ENCODE results near the gene TMPRSS6.

The TMPRSS6 gene

DNA sequence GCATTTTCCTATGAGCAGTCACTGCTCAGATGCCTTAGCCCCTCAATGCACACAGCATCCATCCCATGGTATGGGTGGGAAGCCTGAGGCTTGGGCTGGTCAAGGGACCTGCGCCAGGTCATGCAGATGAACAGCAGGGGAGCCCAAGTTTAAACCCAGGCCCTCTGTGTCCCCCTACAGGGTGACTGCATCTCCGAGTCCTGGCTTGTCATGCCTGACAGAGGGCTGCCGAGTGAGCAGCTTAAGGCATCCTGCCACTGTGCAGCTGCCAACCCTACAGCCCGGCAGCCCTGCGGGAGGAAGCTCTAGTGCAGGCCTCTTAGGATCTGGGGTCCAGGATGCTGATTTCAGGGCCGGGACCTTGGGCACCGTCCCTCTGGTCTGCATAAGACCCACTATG lies 30.2 kb upstream of the TMPRSS6 start:
- DNase-seq, result no peak

DNA sequence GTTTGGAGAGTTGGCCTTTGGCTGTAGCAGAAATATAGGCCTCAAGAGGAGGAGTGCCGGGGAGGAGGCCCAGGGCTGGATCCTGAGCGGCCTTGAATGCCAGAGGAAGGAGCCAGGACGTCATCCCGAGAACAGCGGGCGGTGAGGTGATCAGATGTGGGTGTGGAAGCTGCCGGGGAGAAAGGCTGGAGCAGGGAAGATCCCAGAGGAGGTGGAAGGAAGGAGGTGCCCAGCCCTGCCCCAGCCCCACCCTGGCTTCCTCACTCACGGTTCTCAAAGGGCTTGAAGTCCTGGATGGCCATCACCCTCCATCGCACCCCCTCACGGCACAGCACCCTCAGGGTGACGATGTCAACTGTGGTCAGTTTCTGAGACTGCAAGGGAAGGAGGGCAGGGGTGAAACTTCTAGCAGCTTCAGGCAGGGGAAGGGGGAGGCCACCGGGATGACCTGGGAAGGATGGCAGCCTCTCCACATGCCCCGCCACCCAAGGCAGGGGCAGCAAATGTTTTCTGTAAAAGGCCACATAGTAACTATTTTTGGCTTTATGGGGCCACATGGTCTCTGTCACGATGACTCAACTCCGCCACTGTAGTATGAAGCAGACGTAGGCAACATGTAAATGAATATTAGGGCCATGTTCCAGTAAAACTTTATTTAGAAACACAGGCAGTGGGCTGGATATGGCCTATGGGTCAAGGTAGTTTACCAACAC lies 29.5 kb upstream of the TMPRSS6 start:
- DNase-seq, result no peak

DNA sequence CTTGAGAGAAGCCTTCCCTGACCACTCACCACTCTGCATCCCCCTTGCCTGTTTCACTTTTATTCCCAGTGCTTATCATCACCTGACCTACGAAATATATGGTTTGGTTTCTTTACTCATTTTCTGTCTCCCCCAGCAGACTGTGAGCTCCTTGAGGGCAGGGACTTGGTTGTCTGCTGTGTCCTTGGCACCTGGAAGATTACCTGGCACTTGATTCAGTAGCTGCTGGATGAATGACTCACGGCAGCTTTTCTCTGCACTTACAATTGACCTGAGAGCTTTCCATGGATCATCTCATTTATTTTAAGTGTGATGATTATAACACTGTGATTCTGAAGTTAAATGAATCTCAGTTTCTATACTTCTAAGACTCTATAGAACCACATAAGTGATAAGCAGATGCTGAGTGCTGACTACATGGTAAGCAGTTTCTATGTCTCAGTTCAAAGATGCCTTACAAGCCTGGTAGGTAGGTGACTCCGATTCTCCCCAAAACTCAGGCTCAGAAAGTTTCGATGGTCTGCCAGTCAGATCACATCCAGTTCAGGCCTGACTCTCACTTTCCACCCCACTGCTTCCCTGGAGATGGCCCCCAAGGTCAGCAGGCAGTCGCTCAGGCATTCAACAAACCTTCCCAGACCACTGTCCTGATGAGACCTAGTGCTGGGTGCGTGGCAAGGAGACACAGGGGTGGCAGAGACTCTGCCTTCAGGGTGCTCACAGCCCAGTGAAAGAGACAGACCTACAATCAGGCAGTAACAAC lies 28.6 kb upstream of the TMPRSS6 start:
- no peak for DNase-seq

DNA sequence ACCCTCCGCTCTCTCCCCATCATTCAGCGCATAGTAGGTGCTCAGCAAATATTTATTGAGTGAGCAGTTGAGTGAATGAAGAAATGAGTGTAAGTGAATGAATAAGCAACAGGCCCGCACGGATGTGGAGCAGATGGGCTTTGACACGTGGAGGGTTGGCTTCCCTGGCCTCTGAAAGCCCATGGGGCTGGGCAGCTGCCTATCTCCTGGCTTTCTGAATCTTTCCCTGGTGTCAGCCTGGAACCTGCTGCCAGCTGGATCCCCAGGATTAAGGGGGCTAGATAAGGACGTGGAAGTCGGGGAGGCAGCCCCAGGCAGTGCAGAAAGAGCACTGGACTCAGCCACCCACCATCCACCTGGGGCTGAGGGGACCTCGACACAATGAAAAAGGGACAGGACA lies 27.6 kb upstream of the TMPRSS6 start:
- no peak for DNase-seq

DNA sequence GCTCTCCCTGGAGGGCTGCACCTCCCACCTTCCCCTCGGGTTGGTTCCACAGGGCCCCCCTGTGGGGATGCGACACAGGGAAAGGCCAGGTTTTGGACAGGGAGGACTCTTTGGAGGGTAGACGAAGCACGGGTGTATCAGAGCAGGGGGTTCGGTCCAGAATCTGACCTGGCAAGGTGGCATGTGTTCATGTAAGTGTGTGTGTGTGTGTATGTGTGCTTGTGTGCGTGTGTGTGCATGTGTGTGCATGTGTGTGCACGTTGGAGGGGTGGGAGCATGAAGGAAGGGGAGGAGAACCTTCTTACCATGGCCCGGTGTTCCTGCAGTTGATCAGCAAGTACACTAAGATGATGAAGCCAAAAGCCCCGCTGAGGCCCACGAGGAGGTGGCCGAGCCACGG lies 25.5 kb upstream of the TMPRSS6 start:
- DNase-seq, result no peak

DNA sequence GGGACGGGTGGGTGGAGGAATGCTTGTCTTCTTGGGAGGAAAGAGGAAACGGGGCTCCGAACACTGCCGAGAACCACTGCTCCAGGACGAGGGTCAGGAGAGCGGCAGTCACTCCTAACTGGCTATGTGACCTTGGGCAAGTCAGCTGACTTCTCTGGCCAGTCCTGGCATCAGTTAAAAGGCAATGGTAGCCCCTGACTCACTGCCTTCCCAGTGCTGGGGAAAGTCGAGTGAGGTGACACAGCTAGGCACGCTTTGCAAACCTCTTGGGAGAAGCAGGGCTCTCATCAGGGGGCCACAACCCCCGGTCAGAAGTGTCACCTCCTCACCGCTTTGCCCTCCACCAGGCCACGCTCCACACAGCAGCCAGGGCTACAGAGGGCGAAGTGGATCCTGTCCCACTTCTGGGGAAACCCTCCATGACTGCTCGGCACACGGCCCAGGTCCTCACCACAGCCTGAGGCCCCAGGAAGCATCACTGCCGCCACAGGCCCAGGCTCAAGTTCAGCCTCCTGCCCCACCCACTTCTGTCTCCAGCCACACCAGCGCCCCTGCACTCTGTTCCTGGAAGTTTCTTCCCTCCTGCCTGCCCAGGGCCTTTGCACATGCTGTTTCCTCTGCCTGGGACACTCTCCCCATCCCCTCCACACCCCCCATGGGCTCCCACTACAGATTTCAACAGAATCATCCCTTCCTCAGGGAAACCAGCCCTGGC lies 23.9 kb upstream of the TMPRSS6 start:
- no peak for DNase-seq

DNA sequence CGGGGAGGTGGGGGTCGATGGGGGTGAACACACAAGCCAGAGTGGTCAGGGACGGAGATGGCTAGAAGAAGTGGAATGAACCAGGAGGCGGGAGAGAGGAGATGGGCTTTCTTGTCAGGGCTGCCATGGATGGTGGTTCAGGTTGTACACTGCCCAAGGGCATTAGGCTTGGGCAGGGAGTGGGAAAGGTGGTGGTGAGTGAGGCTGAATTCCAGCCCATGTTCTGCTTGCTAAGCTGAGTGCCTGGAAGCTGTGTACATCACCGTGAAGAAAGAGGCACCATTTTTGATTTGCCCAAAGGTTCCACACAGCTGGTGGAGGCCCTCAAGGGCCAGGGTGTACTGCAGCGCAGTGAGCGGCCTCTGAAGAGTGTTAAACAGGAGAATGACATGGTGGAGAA lies 23.3 kb upstream of the TMPRSS6 start:
- no peak for DNase-seq

DNA sequence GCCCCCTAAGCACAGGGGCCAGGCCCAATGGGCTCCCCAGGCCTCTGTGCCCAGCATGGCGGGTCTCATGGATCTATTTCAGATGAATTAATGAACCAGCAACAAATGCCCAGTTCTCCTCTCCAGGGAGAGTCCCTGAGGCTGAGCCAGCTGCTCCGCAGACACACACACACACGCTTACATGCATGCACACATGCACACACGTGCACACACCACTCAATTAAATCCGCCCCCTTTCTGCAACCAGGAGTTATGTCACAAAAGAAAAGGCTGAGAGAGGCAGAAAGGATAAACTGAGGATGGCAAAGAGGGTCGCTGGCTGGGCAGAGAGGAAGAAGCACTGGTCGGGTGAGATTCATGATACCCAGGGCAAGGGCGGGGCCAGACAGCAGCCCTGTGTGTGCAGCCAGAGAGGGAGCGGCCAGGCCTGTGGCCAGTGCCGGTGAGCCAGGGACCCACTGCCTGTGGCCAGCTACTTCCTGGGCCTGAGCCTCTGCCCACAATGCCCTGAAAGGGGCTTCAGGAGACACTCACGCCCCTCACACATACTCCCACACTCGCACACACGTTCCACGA lies 20.4 kb upstream of the TMPRSS6 start:
- DNase-seq, result no peak

DNA sequence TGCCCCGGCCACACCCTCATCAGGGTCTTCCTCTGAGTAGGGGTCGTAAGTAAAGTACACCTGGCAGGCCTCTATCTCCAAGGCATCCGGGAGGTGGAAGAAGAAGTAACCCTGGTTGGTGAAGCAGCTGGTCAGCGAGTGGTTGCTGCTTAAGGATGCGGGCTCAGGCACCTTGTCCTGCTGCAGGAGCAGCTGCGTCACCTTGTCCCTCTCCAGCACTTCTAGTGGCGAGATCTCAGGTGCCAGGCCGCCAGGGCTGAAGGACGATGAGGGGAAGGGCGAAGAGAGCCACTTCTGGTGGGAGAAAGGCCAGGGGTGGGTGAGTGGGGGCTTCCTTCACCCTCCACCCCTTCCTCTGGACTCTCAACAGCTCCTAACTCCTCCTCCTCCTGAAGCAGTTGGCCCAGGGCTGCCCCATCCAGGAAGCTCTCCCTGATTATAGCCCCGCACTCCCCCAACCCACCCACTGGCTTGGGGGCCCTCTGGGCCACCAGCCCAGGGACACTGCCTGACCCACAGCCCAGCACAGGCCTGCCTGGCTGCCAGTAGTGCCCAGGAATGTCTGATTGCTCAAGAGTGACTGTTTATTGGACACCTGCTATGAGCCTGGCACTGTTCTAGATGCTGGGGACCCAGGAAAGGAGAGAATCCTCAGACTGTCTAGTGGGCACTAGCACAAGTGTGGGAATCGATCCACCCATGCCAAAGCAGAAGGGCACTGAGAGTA lies 19.2 kb upstream of the TMPRSS6 start:
- no peak for DNase-seq

DNA sequence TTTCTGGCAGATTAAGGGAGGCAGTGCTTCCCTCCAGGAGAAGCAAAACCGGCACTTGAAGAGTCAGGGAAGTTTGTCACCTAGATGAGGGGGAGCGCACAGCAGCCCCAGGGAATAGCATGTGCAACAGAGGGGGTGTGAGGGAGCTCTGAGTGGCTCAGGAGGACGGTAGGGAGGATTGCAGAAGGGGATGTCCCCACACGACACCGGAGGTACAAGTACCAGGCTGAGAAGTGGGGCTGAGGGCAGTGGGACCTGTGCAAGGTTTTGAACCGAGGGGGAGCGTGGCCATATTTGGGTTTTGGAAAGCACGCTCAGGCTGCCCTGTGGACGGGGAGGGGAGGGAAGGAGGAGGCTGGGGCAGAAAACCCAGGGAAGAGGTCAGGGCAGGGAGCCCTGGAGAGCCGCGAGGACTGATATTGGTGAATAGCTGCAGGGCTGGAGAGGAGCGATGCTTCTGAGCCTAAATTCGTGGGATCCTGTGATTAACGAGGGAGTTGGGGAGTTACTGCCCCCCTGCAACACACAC lies 17.9 kb upstream of the TMPRSS6 start:
- no peak for DNase-seq

DNA sequence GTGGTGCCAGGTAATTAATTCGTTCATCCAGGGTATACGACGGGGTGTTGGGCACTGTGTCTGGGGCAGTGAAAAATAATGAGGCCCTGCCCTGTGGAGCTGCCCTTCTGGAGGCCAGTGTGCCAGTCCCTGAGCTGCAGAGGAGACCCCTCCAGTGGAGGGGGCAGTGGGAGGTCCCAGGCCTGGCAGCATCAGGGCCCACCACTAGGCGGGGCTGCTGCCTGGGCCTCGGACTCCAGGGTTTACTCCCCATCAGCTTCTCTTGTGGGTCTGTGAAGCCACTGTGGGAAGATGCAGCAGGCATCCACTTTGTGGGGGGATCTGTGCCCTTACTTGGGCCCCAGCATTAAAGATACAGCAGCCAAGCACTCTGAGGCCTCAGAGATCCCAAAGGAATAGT lies 17.4 kb upstream of the TMPRSS6 start:
- no peak for DNase-seq

DNA sequence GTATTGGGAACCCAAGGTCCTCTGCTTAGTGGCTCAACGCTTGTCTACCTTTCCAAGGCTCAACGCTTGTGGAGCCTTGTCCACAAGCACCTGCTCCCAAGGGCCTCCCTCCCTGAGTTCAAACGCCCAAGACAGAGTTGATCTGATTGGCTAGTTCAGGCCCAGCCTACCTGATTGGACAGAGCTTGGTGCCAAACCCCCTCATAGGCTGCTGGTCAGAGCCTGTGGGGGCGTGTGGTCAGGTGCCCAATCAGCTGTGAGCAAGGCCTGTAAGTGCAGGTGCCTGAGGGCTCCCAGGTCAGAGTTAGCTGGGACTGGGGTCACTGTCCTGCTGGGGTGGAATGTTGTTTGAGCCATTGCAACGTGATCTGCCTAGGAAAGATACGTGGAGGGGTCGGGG lies 16.9 kb upstream of the TMPRSS6 start:
- DNase-seq, result no peak

DNA sequence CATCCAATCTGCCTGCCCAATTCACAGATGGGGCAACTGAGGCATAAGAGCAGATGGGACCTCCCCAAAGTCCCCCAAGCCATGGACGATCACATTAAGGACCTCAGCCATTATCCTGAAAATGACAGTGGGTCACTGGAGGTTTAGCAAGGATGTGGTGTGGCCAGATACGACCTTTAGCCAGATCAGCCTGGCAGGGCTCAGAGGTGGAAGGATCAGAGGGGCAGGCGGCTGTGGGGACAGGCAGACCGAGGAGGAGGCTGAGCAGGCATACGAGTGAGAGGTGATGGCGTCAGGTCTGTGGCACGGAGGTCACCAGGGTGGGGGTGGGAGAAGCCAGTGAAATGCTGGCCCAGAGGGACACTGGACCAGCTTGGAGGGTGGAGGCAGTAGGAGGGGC lies 14.1 kb upstream of the TMPRSS6 start:
- DNase-seq, result no peak

DNA sequence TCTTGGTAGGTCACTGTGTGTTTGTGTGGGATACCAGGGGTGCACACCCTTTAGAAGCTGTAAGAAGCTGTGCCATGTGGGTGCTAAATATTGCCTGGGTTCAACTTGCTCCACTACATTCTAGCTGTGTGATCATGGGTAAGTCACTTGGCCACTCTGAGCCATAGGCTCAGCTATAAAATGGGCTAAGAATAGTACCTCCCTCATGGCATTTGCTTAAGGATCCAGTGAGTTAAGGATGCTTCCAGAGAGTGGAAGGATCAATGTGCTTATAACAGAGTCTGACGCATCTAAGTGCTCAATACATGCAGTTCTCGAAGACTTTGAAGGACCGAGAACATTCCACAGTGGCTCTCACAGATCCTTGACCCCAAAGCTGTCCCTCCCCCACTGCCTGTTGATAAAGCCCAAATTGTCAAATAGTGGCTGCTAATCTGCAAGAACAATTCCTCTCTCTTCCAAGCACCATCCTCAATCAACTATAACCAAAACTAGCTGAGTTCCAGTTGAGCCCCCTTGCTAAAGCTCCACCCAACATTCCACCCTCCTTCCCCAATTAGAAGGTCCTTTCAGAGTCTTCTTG lies 13.2 kb upstream of the TMPRSS6 start:
- DNase-seq, result no peak

DNA sequence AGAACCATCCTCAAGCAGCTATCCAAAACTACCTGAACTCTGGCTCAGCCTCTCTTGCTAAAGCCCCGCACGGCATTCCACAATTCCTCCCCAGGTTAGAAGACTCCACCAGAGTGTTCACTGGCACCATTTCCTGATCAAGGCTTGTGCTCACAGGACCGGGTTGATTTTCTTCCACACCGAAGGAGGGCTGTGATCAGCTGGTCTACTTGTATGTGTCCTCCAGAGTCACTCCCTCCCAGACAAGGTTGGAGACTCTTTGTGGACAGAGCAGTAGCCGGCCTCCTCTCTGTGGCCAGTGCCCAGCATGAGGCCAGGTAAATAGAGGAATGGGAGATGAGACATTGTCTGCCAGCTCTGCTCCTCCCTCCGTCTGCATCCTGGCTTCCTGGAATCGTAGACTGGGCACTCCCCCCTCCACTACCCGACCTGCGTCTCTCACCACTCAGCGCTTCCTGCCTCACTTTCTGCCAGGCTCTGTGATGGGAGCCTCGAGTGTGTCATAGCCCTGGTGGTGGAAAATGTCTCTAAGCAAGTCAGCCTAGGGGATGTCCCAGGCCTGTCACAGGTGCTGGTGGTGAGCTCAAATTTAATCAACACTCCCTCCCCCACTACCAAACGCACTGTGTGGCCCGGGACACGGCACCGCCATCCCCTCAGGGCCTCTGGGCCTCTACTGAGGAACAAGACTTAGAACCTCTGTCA lies 12.5 kb upstream of the TMPRSS6 start:
- DNase-seq, result no peak

DNA sequence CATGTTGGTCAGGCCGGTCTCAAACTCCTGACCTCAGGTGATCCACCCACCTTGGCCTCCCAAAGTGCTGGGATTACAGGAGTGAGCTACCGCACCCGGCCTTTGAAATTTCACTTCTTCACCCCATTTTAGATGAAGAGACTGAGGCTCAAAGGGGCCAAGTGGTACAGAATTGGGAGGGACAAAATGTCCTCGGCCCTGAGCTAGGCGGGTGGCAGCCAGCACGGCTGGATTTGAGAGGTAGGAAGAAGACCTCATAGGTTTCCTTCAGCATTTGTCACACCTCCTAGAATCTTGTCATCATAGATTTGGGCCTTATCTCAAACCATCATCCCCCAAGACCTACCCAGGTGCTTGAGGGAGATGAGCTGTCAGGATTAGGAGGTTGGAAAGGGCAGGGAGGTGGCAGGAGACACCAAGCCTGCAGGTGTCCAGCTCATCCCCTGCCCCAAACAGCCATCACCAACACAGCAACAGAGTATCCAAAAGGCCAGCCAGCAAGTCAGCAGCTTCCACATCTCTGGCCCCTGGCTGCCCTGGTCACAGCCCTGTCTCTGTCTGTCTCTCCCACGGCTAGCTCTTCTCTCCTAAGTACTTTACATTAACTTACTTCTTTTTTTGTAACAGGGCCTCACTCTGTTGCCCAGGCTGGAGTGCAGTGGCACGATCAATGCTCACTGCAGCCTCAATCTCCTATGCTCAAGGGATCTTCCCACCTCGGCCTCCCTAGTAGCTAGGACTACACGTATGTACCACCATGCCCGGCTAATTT lies 11.2 kb upstream of the TMPRSS6 start:
- no peak for DNase-seq

DNA sequence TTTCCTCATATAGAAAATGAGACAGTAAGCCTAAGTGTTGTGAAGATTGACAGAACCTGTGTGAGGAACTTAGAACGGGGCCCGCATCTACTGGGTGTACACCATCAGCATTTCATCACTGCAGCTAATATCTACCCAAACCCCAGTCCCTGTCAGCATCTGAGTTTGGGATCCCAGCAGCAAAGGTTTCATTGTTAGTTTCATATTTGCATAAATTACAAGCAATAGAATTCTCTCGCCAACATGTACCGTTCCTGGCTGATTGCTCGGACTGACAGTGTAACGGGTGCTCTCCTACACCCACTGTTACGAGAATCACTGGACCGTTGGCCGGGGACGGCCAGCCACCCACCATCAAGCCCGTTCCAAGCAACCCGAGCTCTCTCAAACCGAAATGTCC lies 10.4 kb upstream of the TMPRSS6 start:
- no peak for DNase-seq

DNA sequence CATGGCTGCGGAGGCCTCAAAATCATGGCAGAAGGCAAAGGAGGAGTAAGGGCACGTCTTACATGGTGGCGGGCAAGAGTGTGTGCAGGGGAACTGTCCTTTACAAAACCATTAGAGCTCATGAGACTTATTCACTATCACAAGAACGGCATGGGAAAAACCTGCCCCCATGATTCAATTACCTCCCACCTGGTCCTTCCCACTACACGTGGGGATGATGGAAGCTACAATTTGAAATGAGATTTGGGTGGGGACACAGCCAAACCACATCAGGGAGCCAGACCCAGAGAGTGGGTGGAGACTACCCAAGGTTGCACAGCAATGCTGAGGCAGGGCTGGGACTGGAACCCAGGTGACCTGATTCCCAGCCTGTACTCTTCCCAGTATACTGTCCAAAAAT lies 8.6 kb upstream of the TMPRSS6 start:
- DNase-seq, result no peak

DNA sequence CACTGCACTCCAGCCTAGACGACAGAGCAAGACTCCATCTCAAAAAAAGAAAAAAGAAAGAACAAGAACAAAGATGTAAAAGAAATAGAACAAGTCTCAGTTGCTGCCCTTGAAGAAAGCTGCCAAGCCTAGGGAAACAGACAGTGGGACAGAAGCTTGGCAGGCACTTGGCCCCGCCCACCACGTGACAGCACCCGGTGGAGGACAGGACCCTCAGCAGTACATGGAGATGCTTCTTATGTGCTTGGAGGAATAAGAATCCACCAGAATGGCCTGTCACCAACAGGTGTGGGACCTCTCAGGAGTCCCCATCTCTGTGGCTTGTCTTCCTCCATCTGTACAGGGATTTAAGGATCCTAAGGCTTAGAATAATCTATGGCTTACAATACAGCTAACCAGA lies 7.6 kb upstream of the TMPRSS6 start:
- DNase-seq, result no peak

DNA sequence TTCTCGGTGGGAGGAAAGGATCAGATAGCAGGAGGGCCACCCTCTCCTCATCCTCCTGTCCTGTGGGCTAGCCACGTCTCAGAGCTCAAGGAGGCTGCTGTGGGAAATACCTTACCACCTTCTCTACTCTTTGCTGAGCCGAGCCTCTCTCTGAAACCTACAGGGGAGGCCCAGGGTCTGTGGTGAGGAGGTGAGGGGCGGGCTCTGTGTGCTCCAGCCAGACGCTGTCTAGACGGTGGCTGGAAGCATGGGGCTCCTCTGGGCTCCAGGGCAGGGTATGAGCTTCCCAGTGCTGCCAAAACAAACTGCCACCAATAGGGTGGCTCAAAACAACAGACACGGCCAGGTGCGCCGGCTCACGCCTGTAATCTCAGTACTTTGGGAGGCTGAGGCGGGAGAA lies 5.5 kb upstream of the TMPRSS6 start:
- no peak for DNase-seq

DNA sequence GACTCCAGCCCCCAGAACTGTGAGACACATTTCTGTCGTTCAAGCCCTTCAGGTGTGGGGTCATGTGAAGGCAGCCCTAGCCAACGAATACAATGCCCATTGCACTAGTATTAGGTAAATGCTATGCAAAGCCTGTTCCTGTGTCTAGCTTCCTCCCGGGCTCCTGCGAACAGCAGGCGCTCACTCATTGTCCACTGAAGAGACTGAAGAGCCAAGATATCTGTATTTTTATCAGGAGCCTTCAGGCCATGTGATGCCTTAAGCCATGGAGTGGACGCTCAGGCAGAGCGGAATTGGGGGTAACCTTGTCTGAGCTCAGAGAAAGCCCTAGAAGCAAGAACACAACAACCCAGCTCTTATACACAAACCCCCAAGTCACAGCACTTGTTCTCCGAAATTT lies 4.2 kb upstream of the TMPRSS6 start:
- DNase-seq, result no peak

Data from NCI-H2107 (cell line).